ENCODE results near the gene DDX18.

Gene DDX18

DNA sequence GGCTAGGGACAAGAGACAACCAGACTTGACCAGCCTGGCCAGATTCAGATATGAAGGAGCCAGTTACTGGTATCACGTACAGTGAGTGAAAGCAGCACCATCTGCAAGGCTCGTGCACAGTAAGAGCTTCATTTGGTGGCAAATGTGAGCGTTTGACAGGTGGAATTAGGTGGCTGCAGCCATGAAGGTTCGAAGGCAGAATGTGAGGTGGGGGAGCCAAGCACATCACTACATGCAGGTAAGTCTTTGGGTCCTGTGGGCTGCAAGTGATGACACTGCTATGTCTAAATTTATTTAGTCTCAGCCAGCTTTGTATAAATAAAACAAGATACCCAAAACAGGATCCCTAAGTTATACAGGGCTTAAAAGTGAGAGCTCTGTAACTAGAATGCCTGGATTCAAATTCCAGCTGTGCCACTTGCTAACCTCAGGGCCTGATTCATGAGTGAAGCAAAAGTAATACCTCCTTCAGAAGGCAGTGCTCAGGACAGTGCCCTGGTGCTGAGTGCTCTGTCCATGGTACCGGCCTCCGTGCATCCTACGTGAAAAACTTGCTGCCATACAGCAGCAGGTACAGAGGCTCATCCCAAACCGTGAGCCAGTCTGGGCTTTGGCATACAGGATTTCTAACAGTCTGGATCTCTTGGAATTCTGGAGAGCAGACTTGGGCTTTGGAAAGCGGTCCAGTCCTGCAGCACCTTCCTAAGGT, 18.6 kb downstream of the DDX18 start:
- H3K9me2 ChIP-seq (ENCODE audit: low read depth, low read length) = no peaks in the 10 kb centered on the region
- H2AFZ ChIP-seq (ENCODE audit: low read length) = no peak overlapping the region
- no peaks in the 10 kb centered on the region for H3F3A ChIP-seq (ENCODE audit: insufficient read depth, low read length)
- no peak overlapping the region for H3K9ac ChIP-seq (ENCODE audit: low read length)
- H3K36me3 ChIP-seq (ENCODE audit: insufficient read depth, low read length) = peaks cover 61% of the 10 kb centered on the region
- no peak overlapping the region for H3K27ac ChIP-seq (ENCODE audit: low read depth, low read length, poor library complexity, severe bottlenecking)
- H3K4me1 ChIP-seq (ENCODE audit: insufficient read depth, low read length, severe bottlenecking) = no peaks in the 10 kb centered on the region
- H4K20me1 ChIP-seq (ENCODE audit: insufficient read depth, low read length) = no peaks in the 10 kb centered on the region
- no peaks in the 10 kb centered on the region for H3K79me2 ChIP-seq (ENCODE audit: insufficient read depth, low read length)
- no peak for TF ChIP-seq EZH2 (IDR thresholded peaks at IDR 0.05; ENCODE audit: borderline replicate concordance, low read length)
- TF ChIP-seq, protein P1, sequence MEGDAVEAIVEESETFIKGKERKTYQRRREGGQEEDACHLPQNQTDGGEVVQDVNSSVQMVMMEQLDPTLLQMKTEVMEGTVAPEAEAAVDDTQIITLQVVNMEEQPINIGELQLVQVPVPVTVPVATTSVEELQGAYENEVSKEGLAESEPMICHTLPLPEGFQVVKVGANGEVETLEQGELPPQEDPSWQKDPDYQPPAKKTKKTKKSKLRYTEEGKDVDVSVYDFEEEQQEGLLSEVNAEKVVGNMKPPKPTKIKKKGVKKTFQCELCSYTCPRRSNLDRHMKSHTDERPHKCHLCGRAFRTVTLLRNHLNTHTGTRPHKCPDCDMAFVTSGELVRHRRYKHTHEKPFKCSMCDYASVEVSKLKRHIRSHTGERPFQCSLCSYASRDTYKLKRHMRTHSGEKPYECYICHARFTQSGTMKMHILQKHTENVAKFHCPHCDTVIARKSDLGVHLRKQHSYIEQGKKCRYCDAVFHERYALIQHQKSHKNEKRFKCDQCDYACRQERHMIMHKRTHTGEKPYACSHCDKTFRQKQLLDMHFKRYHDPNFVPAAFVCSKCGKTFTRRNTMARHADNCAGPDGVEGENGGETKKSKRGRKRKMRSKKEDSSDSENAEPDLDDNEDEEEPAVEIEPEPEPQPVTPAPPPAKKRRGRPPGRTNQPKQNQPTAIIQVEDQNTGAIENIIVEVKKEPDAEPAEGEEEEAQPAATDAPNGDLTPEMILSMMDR (IDR thresholded peaks at IDR 0.05; ENCODE audit: low read length) = no peak
- H3K4me2 ChIP-seq (ENCODE audit: low read length) = no peak overlapping the region
- no peaks in the 10 kb centered on the region for H3K27me3 ChIP-seq (ENCODE audit: insufficient read depth, low read length)
- H3K4me3 ChIP-seq (ENCODE audit: low read depth, low read length, poor library complexity, severe bottlenecking) = no peak overlapping the region
- no peaks in the 10 kb centered on the region for H3K9me3 ChIP-seq (ENCODE audit: low read length)

DNA sequence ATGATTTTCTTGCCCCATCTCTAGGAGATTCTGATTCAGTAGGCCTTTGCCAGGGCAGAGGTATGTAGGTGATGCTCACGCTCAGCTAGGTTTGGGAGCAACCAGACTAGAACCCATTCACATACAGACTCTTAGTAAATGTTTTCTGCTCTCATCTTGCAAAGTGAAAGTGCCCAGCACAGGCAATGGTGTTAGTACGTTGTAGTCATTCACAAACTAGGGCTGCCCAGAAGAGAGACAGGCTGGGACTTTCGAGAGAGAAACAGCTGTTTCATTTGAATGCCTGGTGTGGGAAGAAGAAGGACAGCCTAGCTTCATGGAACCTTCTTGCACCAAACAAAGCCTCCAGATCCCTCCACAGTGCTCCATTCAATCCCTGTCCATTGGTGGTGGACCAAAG, 19.4 kb downstream of the DDX18 start:
- Histone ChIP-seq H4K20me1 (ENCODE audit: insufficient read depth, low read length) (no peaks in the 10 kb centered on the region), H3K9me3 (ENCODE audit: low read length) (no peaks in the 10 kb centered on the region), H3K79me2 (ENCODE audit: insufficient read depth, low read length) (no peaks in the 10 kb centered on the region), H3K4me3 (ENCODE audit: low read depth, low read length, poor library complexity, severe bottlenecking) (no peak overlapping the region), H3K27ac (ENCODE audit: low read depth, low read length, poor library complexity, severe bottlenecking) (no peak overlapping the region), H3K4me1 (ENCODE audit: insufficient read depth, low read length, severe bottlenecking) (no peaks in the 10 kb centered on the region), H3K36me3 (ENCODE audit: insufficient read depth, low read length) (peaks cover 52% of the 10 kb centered on the region), H3K9me2 (ENCODE audit: low read depth, low read length) (no peaks in the 10 kb centered on the region), H2AFZ (ENCODE audit: low read length) (no peak overlapping the region), H3K4me2 (ENCODE audit: low read length) (no peak overlapping the region), H3K9ac (ENCODE audit: low read length) (no peak overlapping the region), H3F3A (ENCODE audit: insufficient read depth, low read length) (no peaks in the 10 kb centered on the region), H3K27me3 (ENCODE audit: insufficient read depth, low read length) (no peaks in the 10 kb centered on the region)
- TF ChIP-seq, protein P1 (IDR thresholded peaks at IDR 0.05; ENCODE audit: low read length) = no peak
- no peak for TF ChIP-seq EZH2 (IDR thresholded peaks at IDR 0.05; ENCODE audit: borderline replicate concordance, low read length)

DNA sequence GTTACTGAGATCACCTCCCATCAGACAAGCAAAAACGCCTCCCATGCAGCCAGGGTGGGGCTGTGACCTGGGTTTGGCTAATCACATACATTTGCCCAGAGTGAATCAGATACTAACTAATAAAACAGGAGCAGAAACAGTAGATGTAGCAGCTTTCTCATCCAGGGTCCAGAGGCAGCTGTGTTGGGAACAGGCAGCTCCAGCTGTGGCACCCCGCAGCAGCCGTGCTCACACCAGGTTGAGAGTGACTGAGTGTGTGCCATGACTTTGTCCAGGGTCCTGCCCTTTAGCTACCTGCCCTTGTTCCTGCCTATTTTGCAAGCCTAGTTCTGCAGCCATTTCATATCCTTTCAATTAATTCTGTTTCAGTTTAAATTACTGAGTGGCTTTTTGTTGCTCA, 20.5 kb downstream of the DDX18 start:
- no peaks in the 10 kb centered on the region for H3K9me3 ChIP-seq (ENCODE audit: low read length)
- H2AFZ ChIP-seq (ENCODE audit: low read length) = no peak overlapping the region
- no peaks in the 10 kb centered on the region for H3K9me2 ChIP-seq (ENCODE audit: low read depth, low read length)
- no peaks in the 10 kb centered on the region for H3F3A ChIP-seq (ENCODE audit: insufficient read depth, low read length)
- no peak overlapping the region for H3K27ac ChIP-seq (ENCODE audit: low read depth, low read length, poor library complexity, severe bottlenecking)
- no peak overlapping the region for H3K4me2 ChIP-seq (ENCODE audit: low read length)
- H3K36me3 ChIP-seq (ENCODE audit: insufficient read depth, low read length) = peaks cover 42% of the 10 kb centered on the region
- no peaks in the 10 kb centered on the region for H4K20me1 ChIP-seq (ENCODE audit: insufficient read depth, low read length)
- TF ChIP-seq, protein P1 (IDR thresholded peaks at IDR 0.05; ENCODE audit: low read length) = no peak
- no peak for TF ChIP-seq EZH2 (IDR thresholded peaks at IDR 0.05; ENCODE audit: borderline replicate concordance, low read length)
- no peaks in the 10 kb centered on the region for H3K4me1 ChIP-seq (ENCODE audit: insufficient read depth, low read length, severe bottlenecking)
- no peaks in the 10 kb centered on the region for H3K27me3 ChIP-seq (ENCODE audit: insufficient read depth, low read length)
- H3K79me2 ChIP-seq (ENCODE audit: insufficient read depth, low read length) = no peaks in the 10 kb centered on the region
- no peak overlapping the region for H3K4me3 ChIP-seq (ENCODE audit: low read depth, low read length, poor library complexity, severe bottlenecking)
- H3K9ac ChIP-seq (ENCODE audit: low read length) = no peak overlapping the region

Measured in OCI-LY1 (cell line).